ENCODE results near the gene COL4A3. TPM values are rescaled to one million over a fixed set of nuclear protein-coding genes. Genes with fewer than 3 reads are reported as not detected.

COL4A3 gene
- total RNA-seq, 1 experiment from 2014 or later, result 17.6 TPM

GRCh38 chr2:227363756-227364155, 199.3 kb downstream of the COL4A3 start:
- H3K4me3 Mint-ChIP-seq (ENCODE audit: low read depth, unreplicated experiment), result no peak overlapping the region
- H3K27ac Mint-ChIP-seq (ENCODE audit: unreplicated experiment), result no peak overlapping the region
- intact Hi-C loops (cut with micrococcal nuclease; ENCODE audit: unreplicated experiment), result no loop called here
- TF ChIP-seq CTCF (IDR thresholded peaks at IDR 0.05; ENCODE audit: unreplicated experiment), result no peak
- DNase-seq, result no peak
- BruUV-seq (replicated peaks), result no TSS peak
- CTCF ChIA-PET, result no interaction called here
- peaks cover 12% of the 10 kb centered on the region for H3K36me3 Mint-ChIP-seq (ENCODE audit: insufficient read depth, unreplicated experiment)
- H3K27me3 Mint-ChIP-seq (ENCODE audit: unreplicated experiment), result no peaks in the 10 kb centered on the region
- no peaks in the 10 kb centered on the region for H3K4me1 Mint-ChIP-seq (ENCODE audit: low read depth, unreplicated experiment)
- H3K9me3 Mint-ChIP-seq (ENCODE audit: low read depth, unreplicated experiment), result no peaks in the 10 kb centered on the region

Other genes starting within 250 kb of the COL4A3 start
- 17.2 and 19.4 TPM in 2 replicates for gene COL4A4, start 419 bp upstream of the COL4A3 start, total RNA-seq (2022)
- 72.4 and 82.3 TPM in 2 replicates for gene MFF, start 160.6 kb downstream of the COL4A3 start, total RNA-seq (2022)
- not detected in 2 replicates for gene TM4SF20, start 214.7 kb downstream of the COL4A3 start, total RNA-seq (2022)
- gene SCYGR1, start 223.3 kb downstream of the COL4A3 start, total RNA-seq (2022), result not detected in 2 replicates